Superior temporal gyrus (tissue), 1 donor: ENCODE data around the gene CYB561D1.
A peak's percentile ranks its signal among the peaks of the same experiment; 100 is the strongest.

Source experiments
- DNase-seq: peaks from one replicate; pipeline ENCODE4 v3.0.0-alpha.2; 2016; ENCODE audit errors: extremely low spot score

The CYB561D1 gene

GRCh38 chr1:109528712-109529111 lies 34.8 kb downstream of the CYB561D1 start:
- DNase-seq, result no peak

- DNase-seq, result no peak
These were observed 36.1 kb downstream of the CYB561D1 start for GRCh38 chr1:109529881-109530456.

GRCh38 chr1:109530457-109531087 lies 36.7 kb downstream of the CYB561D1 start:
- peak; percentile 54 for DNase-seq

GRCh38 chr1:109531380-109531779 lies 37.5 kb downstream of the CYB561D1 start:
- DNase-seq, result no peak

- no peak for DNase-seq
These were observed 38.0 kb downstream of the CYB561D1 start for GRCh38 chr1:109531826-109532364.

GRCh38 chr1:109532365-109533136 lies 38.7 kb downstream of the CYB561D1 start:
- peak; percentile 93 for DNase-seq

- DNase-seq, result no peak
These were observed 40.5 kb downstream of the CYB561D1 start for GRCh38 chr1:109534307-109534858.

- no peak for DNase-seq
These were observed 41.6 kb downstream of the CYB561D1 start for GRCh38 chr1:109535481-109535880.

- DNase-seq, result peak; percentile 75
These were observed 42.1 kb downstream of the CYB561D1 start for GRCh38 chr1:109535971-109536491.

GRCh38 chr1:109537450-109538178 lies 43.7 kb downstream of the CYB561D1 start:
- DNase-seq, result no peak

GRCh38 chr1:109538827-109539555 lies 45.1 kb downstream of the CYB561D1 start:
- no peak for DNase-seq

- DNase-seq, result peak; percentile 59
These were observed 45.8 kb downstream of the CYB561D1 start, which contains the start of gene GPR61 for GRCh38 chr1:109539676-109540075. Gene GPR61 (plus strand): TSS chr1:109539872. CDS start chr1:109543023, 3,151 bp downstream.

GRCh38 chr1:109541102-109541501 lies 47.2 kb downstream of the CYB561D1 start:
- DNase-seq, result no peak

- no peak for DNase-seq
These were observed 48.8 kb downstream of the CYB561D1 start for GRCh38 chr1:109542657-109543056.

- no peak for DNase-seq
These were observed 49.5 kb downstream of the CYB561D1 start for GRCh38 chr1:109543283-109543987.

GRCh38 chr1:109543988-109544735 lies 50.3 kb downstream of the CYB561D1 start:
- no peak for DNase-seq

GRCh38 chr1:109546311-109547109 lies 52.6 kb downstream of the CYB561D1 start:
- peak; percentile 98 for DNase-seq
